Loucy (cell line): ENCODE results near the gene SGCA.

Source experiments
- H2AFZ ChIP-seq: fragments of 200-600 bp; sonication (generic); 2 replicates; pipeline ENCODE4 v1.6.0; 2016; ENCODE audit warnings: antibody characterized with exemption, mild to moderate bottlenecking, low read length, moderate library complexity
- H3F3A ChIP-seq: fragments of 200-600 bp; 2 replicates; pipeline ENCODE4 v1.6.0; 2016; ENCODE audit warnings: antibody characterized with exemption, low read depth, mild to moderate bottlenecking
- H3K27me3 ChIP-seq: fragments of 200-600 bp; sonication (generic); 2 replicates; pipeline ENCODE4 v1.6.1; 2014; ENCODE audit warnings: low read length, mild to moderate bottlenecking; ENCODE audit not compliant: insufficient read depth, poor library complexity, severe bottlenecking
- H3K36me3 ChIP-seq: fragments of 200-600 bp; sonication (generic); 2 replicates; pipeline ENCODE4 v1.6.1; 2016; ENCODE audit warnings: low read length; ENCODE audit not compliant: insufficient read depth
- H3K4me1 ChIP-seq: fragments of 200-600 bp; sonication (generic); 2 replicates; pipeline ENCODE4 v1.5.1; 2014; ENCODE audit warnings: low read length, mild to moderate bottlenecking; ENCODE audit not compliant: insufficient read depth, poor library complexity, severe bottlenecking
- H3K4me2 ChIP-seq: fragments of 200-600 bp; sonication (generic); 2 replicates; pipeline ENCODE4 v1.6.0; 2014; ENCODE audit warnings: antibody characterized with exemption, low read length, low read depth, mild to moderate bottlenecking; ENCODE audit not compliant: poor library complexity, severe bottlenecking
- H3K4me3 ChIP-seq: fragments of 200-600 bp; sonication (generic); 2 replicates; pipeline ENCODE4 v1.5.1; 2014; ENCODE audit warnings: low read length, mild to moderate bottlenecking, mixed read lengths; ENCODE audit not compliant: poor library complexity, severe bottlenecking
- H3K79me2 ChIP-seq: fragments of 200-600 bp; sonication (generic); 2 replicates; pipeline ENCODE4 v1.6.1; 2014; ENCODE audit warnings: low read length; ENCODE audit not compliant: insufficient read depth
- H3K9ac ChIP-seq: fragments of 200-600 bp; sonication (generic); 2 replicates; pipeline ENCODE4 v1.6.0; 2014; ENCODE audit warnings: mild to moderate bottlenecking, low read depth, low read length, moderate library complexity; ENCODE audit not compliant: poor library complexity, severe bottlenecking
- H3K9me2 ChIP-seq: fragments of 200-600 bp; sonication (generic); replicated peaks from 2 replicates; pipeline ENCODE4 v1.6.1; 2016; ENCODE audit warnings: low read depth, low read length, mixed read lengths
- H3K9me3 ChIP-seq: fragments of 200-600 bp; sonication (generic); 2 replicates; pipeline ENCODE4 v1.6.1; 2014; ENCODE audit warnings: mild to moderate bottlenecking, antibody characterized with exemption, low read length, low read depth; ENCODE audit not compliant: insufficient read depth
- H4K20me1 ChIP-seq: fragments of 200-600 bp; sonication (generic); 2 replicates; pipeline ENCODE4 v1.6.0; 2014; ENCODE audit warnings: antibody characterized with exemption, low read length, mild to moderate bottlenecking; ENCODE audit not compliant: insufficient read depth, poor library complexity, severe bottlenecking
- EZH2phosphoT487 ChIP-seq: fragments of 200-600 bp; IDR thresholded peaks from 2 replicates; pipeline ENCODE4 v1.6.1; 2018; ENCODE audit warnings: antibody characterized with exemption, mild to moderate bottlenecking, moderate library complexity, borderline replicate concordance
- TF ChIP-seq, protein P1 (sequence below): fragments of 200-600 bp; sonication (generic); conservative IDR thresholded peaks from 2 replicates; pipeline ENCODE4 v1.5.1; 2014; ENCODE audit warnings: mild to moderate bottlenecking, antibody characterized with exemption, low read length

Gene SGCA

DNA sequence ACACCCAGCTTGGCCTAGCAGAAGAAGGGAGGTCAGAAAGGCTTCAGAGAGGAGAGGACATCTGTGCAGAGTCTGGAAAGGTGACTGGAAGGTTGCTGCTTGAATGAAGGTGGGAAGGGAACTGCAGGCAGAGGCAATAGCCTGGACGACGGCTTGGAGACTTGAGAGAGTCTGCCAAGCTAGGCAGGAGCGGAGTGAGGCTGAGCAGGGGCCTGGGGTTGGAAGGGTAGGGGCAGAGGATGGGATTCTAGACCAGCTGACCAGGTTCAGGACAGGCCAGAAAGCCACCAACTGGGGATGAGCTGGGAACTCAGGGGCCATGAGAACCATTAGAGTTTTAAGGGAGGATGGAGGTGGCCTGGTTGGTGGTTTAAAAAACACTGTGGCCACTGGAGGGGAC is 339 bp upstream of the SGCA start:
- no peak overlapping the region for H2AFZ ChIP-seq
- no peaks in the 10 kb centered on the region for H3K36me3 ChIP-seq
- TF ChIP-seq, protein P1, sequence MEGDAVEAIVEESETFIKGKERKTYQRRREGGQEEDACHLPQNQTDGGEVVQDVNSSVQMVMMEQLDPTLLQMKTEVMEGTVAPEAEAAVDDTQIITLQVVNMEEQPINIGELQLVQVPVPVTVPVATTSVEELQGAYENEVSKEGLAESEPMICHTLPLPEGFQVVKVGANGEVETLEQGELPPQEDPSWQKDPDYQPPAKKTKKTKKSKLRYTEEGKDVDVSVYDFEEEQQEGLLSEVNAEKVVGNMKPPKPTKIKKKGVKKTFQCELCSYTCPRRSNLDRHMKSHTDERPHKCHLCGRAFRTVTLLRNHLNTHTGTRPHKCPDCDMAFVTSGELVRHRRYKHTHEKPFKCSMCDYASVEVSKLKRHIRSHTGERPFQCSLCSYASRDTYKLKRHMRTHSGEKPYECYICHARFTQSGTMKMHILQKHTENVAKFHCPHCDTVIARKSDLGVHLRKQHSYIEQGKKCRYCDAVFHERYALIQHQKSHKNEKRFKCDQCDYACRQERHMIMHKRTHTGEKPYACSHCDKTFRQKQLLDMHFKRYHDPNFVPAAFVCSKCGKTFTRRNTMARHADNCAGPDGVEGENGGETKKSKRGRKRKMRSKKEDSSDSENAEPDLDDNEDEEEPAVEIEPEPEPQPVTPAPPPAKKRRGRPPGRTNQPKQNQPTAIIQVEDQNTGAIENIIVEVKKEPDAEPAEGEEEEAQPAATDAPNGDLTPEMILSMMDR: no peak
- no peak for TF ChIP-seq EZH2phosphoT487
- no peaks in the 10 kb centered on the region for H3K27me3 ChIP-seq
- no peaks in the 10 kb centered on the region for H3K9me2 ChIP-seq
- H3K4me2 ChIP-seq: no peak overlapping the region
- H3K9ac ChIP-seq: no peak overlapping the region
- peaks cover 12% of the 10 kb centered on the region for H3K4me1 ChIP-seq
- no peaks in the 10 kb centered on the region for H4K20me1 ChIP-seq
- H3K9me3 ChIP-seq: no peaks in the 10 kb centered on the region
- no peaks in the 10 kb centered on the region for H3K79me2 ChIP-seq
- H3F3A ChIP-seq: no peaks in the 10 kb centered on the region
- H3K4me3 ChIP-seq: no peak overlapping the region

DNA sequence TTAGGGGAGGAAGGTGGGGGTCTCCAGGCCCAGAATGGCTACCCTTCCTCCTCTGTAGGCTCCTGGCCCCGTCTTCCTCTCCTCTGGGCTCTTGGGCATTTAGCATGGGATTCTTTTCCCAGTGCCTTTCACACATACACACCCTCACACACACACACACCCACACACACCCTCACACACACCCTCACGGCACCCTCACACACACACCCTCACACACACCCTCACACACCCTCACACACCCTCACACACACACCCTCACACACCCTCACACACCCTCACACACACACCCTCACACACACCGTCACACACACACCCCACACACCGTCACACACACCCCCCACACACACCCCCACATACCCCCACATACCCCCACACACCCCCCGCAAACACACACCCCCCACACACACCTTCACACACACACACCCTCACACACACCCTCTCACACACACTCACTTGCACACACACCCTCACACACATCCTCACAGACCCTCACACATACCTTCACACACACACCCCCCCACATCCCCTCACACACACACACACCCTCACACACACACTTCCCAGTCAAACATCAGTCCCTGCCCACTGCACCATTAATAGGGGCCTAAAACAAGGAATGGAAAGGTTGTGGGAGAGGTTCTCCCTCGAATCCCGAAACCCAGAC is 845 bp downstream of the SGCA start:
- Histone ChIP-seq H3K79me2 (no peaks in the 10 kb centered on the region), H3K4me2 (no peak overlapping the region), H3K4me1 (peaks cover 4% of the 10 kb centered on the region), H3F3A (no peaks in the 10 kb centered on the region), H3K4me3 (no peak overlapping the region), H4K20me1 (no peaks in the 10 kb centered on the region), H3K9me2 (no peaks in the 10 kb centered on the region), H3K27me3 (no peaks in the 10 kb centered on the region), H3K36me3 (no peaks in the 10 kb centered on the region), H2AFZ (no peak overlapping the region), H3K9me3 (no peaks in the 10 kb centered on the region), H3K9ac (no peak overlapping the region)
- TF ChIP-seq EZH2phosphoT487: no peak
- TF ChIP-seq, protein P1: no peak

DNA sequence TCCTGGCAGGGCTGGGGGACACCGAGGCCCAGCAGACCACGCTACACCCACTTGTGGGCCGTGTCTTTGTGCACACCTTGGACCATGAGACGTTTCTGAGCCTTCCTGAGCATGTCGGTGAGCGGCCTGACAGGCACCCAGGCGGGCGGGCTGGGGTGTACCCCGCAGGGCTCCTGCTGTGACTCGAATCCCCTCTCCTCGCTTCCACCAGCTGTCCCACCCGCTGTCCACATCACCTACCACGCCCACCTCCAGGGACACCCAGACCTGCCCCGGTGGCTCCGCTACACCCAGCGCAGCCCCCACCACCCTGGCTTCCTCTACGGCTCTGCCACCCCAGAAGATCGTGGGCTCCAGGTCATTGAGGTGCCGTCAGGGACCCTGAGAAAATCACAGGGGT is 1.6 kb downstream of the SGCA start:
- no peak overlapping the region for H3K4me3 ChIP-seq
- H3F3A ChIP-seq: no peaks in the 10 kb centered on the region
- no peaks in the 10 kb centered on the region for H3K9me3 ChIP-seq
- no peaks in the 10 kb centered on the region for H3K27me3 ChIP-seq
- no peak overlapping the region for H3K4me2 ChIP-seq
- H3K36me3 ChIP-seq: no peaks in the 10 kb centered on the region
- no peaks in the 10 kb centered on the region for H3K9me2 ChIP-seq
- no peaks in the 10 kb centered on the region for H3K79me2 ChIP-seq
- TF ChIP-seq EZH2phosphoT487: no peak
- TF ChIP-seq, protein P1: no peak
- no peak overlapping the region for H2AFZ ChIP-seq
- no peak overlapping the region for H3K9ac ChIP-seq
- no peaks in the 10 kb centered on the region for H3K4me1 ChIP-seq
- H4K20me1 ChIP-seq: no peaks in the 10 kb centered on the region
